ENCODE measurements around the gene CASKIN1. TPM values are rescaled to one million over a fixed set of nuclear protein-coding genes. Genes with fewer than 3 reads are reported as not detected.
A peak's percentile ranks its signal among the peaks of the same experiment; 100 is the strongest.

The CASKIN1 gene
- total and polyA plus RNA-seq, 2 experiments from 2014 or later: 1.0 to 6.2 TPM

GRCh38 chr16:2199621-2200139, 3.3 kb upstream of the CASKIN1 start (continued):
- TF ChIP-seq REST (IDR thresholded peaks at IDR 0.05; ENCODE audit: unreplicated experiment) (no peak), ZNF114 (CRISPR knock-in tag; IDR thresholded peaks at IDR 0.05) (no peak), NANOG (IDR thresholded peaks at IDR 0.05; ENCODE audit: borderline replicate concordance) (no peak), EZH2phosphoT487 (IDR thresholded peaks at IDR 0.05; ENCODE audit: unreplicated experiment) (no peak)

- Histone ChIP-seq H3K36me3 (ENCODE audit: insufficient read depth) (no peaks in the 10 kb centered on the region), H3F3A (replicated peaks; ENCODE audit: low read depth) (no peaks in the 10 kb centered on the region), H3K4me3 (no peak overlapping the region), H3K4me2 (no peak overlapping the region), H3K27ac (ENCODE audit: low read depth) (no peak overlapping the region), H3K4me1 (ENCODE audit: insufficient read depth) (no peaks in the 10 kb centered on the region; the same call in 1 of the 2 replicates), H3K27me3 (ENCODE audit: insufficient read depth) (peaks cover 54% of the 10 kb centered on the region), H4K20me1 (replicated peaks; ENCODE audit: insufficient read depth) (no peaks in the 10 kb centered on the region), H3K79me2 (replicated peaks; ENCODE audit: insufficient read depth) (no peaks in the 10 kb centered on the region), H3K9me2 (ENCODE audit: insufficient read depth) (no peaks in the 10 kb centered on the region), H2AFZ (no peak overlapping the region)
- ATAC-seq: no peak
- no peak for TF ChIP-seq STAT1 (IDR thresholded peaks at IDR 0.05; ENCODE audit: unreplicated experiment)
- TF ChIP-seq, protein P1, sequence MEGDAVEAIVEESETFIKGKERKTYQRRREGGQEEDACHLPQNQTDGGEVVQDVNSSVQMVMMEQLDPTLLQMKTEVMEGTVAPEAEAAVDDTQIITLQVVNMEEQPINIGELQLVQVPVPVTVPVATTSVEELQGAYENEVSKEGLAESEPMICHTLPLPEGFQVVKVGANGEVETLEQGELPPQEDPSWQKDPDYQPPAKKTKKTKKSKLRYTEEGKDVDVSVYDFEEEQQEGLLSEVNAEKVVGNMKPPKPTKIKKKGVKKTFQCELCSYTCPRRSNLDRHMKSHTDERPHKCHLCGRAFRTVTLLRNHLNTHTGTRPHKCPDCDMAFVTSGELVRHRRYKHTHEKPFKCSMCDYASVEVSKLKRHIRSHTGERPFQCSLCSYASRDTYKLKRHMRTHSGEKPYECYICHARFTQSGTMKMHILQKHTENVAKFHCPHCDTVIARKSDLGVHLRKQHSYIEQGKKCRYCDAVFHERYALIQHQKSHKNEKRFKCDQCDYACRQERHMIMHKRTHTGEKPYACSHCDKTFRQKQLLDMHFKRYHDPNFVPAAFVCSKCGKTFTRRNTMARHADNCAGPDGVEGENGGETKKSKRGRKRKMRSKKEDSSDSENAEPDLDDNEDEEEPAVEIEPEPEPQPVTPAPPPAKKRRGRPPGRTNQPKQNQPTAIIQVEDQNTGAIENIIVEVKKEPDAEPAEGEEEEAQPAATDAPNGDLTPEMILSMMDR (conservative IDR thresholded peaks at IDR 0.05; ENCODE audit: low read depth in 2 of 2): no peak
- no peak for TF ChIP-seq NANOG (IDR thresholded peaks at IDR 0.05; ENCODE audit: borderline replicate concordance)
- TF ChIP-seq ZNF114 (CRISPR knock-in tag; IDR thresholded peaks at IDR 0.05): no peak
- no peak overlapping the region for H3K27ac Mint-ChIP-seq
- no peaks in the 10 kb centered on the region for H3K4me1 Mint-ChIP-seq
- H3K36me3 Mint-ChIP-seq (ENCODE audit: low read depth): no peaks in the 10 kb centered on the region; the same call in 2 of the 3 replicates
- no peak overlapping the region for H3K4me3 Mint-ChIP-seq
- DNase-seq (ENCODE audit: low spot score): no peak
- H3K9me3 Mint-ChIP-seq: no peaks in the 10 kb centered on the region
- peaks cover 39% of the 10 kb centered on the region for H3K27me3 Mint-ChIP-seq (ENCODE audit: insufficient read depth, low read depth, poor library complexity)
Observed at GRCh38 chr16:2199095-2199494, 2.7 kb upstream of the CASKIN1 start.

- H3K4me1 ChIP-seq (ENCODE audit: insufficient read depth): no peaks in the 10 kb centered on the region; the same call in 1 of the 2 replicates
- peaks cover 40% of the 10 kb centered on the region for H3K27me3 Mint-ChIP-seq (ENCODE audit: insufficient read depth, low read depth, poor library complexity)
- no peak for TF ChIP-seq CREB1 (CRISPR knock-in tag; IDR thresholded peaks at IDR 0.05; ENCODE audit: low read depth)
- TF ChIP-seq, protein P2, sequence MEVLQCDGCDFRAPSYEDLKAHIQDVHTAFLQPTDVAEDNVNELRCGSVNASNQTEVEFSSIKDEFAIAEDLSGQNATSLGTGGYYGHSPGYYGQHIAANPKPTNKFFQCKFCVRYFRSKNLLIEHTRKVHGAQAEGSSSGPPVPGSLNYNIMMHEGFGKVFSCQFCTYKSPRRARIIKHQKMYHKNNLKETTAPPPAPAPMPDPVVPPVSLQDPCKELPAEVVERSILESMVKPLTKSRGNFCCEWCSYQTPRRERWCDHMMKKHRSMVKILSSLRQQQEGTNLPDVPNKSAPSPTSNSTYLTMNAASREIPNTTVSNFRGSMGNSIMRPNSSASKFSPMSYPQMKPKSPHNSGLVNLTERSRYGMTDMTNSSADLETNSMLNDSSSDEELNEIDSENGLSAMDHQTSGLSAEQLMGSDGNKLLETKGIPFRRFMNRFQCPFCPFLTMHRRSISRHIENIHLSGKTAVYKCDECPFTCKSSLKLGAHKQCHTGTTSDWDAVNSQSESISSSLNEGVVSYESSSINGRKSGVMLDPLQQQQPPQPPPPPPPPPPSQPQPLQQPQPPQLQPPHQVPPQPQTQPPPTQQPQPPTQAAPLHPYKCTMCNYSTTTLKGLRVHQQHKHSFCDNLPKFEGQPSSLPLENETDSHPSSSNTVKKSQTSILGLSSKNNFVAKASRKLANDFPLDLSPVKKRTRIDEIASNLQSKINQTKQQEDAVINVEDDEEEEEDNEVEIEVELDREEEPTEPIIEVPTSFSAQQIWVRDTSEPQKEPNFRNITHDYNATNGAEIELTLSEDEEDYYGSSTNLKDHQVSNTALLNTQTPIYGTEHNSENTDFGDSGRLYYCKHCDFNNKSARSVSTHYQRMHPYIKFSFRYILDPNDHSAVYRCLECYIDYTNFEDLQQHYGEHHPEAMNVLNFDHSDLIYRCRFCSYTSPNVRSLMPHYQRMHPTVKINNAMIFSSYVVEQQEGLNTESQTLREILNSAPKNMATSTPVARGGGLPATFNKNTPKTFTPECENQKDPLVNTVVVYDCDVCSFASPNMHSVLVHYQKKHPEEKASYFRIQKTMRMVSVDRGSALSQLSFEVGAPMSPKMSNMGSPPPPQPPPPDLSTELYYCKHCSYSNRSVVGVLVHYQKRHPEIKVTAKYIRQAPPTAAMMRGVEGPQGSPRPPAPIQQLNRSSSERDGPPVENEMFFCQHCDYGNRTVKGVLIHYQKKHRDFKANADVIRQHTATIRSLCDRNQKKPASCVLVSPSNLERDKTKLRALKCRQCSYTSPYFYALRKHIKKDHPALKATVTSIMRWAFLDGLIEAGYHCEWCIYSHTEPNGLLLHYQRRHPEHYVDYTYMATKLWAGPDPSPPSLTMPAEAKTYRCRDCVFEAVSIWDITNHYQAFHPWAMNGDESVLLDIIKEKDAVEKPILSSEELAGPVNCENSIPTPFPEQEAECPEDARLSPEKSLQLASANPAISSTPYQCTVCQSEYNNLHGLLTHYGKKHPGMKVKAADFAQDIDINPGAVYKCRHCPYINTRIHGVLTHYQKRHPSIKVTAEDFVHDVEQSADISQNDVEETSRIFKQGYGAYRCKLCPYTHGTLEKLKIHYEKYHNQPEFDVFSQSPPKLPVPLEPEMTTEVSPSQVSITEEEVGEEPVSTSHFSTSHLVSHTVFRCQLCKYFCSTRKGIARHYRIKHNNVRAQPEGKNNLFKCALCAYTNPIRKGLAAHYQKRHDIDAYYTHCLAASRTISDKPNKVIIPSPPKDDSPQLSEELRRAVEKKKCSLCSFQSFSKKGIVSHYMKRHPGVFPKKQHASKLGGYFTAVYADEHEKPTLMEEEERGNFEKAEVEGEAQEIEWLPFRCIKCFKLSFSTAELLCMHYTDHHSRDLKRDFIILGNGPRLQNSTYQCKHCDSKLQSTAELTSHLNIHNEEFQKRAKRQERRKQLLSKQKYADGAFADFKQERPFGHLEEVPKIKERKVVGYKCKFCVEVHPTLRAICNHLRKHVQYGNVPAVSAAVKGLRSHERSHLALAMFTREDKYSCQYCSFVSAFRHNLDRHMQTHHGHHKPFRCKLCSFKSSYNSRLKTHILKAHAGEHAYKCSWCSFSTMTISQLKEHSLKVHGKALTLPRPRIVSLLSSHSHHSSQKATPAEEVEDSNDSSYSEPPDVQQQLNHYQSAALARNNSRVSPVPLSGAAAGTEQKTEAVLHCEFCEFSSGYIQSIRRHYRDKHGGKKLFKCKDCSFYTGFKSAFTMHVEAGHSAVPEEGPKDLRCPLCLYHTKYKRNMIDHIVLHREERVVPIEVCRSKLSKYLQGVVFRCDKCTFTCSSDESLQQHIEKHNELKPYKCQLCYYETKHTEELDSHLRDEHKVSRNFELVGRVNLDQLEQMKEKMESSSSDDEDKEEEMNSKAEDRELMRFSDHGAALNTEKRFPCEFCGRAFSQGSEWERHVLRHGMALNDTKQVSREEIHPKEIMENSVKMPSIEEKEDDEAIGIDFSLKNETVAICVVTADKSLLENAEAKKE (CRISPR knock-in tag; IDR thresholded peaks at IDR 0.05): no peak
Observed at GRCh38 chr16:2198283-2198682, 1.9 kb upstream of the CASKIN1 start.

More at GRCh38 chr16:2198283-2198682, 1.9 kb upstream of the CASKIN1 start:
- Histone ChIP-seq H3K4me2 (no peak overlapping the region), H2AFZ (no peak overlapping the region), H3K27ac (ENCODE audit: low read depth) (no peak overlapping the region), H3K9me2 (ENCODE audit: insufficient read depth) (no peaks in the 10 kb centered on the region), H3F3A (replicated peaks; ENCODE audit: low read depth) (no peaks in the 10 kb centered on the region), H3K36me3 (ENCODE audit: insufficient read depth) (no peaks in the 10 kb centered on the region), H3K4me3 (no peak overlapping the region), H3K27me3 (ENCODE audit: insufficient read depth) (peaks cover 54% of the 10 kb centered on the region), H4K20me1 (replicated peaks; ENCODE audit: insufficient read depth) (no peaks in the 10 kb centered on the region), H3K79me2 (replicated peaks; ENCODE audit: insufficient read depth) (no peaks in the 10 kb centered on the region)
- Mint-ChIP-seq H3K27ac (no peak overlapping the region), H3K9me3 (no peaks in the 10 kb centered on the region), H3K4me3 (peak overlapping the region; percentile 63), H3K36me3 (ENCODE audit: low read depth) (no peaks in the 10 kb centered on the region; the same call in 2 of the 3 replicates), H3K4me1 (no peaks in the 10 kb centered on the region)
- ATAC-seq: no peak
- DNase-seq (ENCODE audit: low spot score): no peak

Measured in GM23338 (cell line).